ENCODE data around the gene MICU2. TPM values are rescaled to one million over a fixed set of nuclear protein-coding genes. Genes with fewer than 3 reads are reported as not detected.

Gene MICU2
- total and polyA plus RNA-seq, 4 experiments from 2014 or later = 39.8 to 56.6 (median 48.1) TPM

GRCh38 chr13:21550918-21551317 lies 53.1 kb downstream of the MICU2 start:
- Mint-ChIP-seq H3K4me3 (no peak overlapping the region), H3K27me3 (no peaks in the 10 kb centered on the region), H3K4me1 (peaks cover 16 to 40% (median 20%) of the 10 kb centered on the region in 4 donors), H3K9me3 (peaks cover 0 to 9% (median 0%) of the 10 kb centered on the region in 8 donors), H3K27ac (peak overlapping the region in 1 of 7 donors; percentile 1), H3K36me3 (peaks cover 29 to 34% of the 10 kb centered on the region in 2 donors)
- Histone ChIP-seq H3K4me1 (ENCODE audit: insufficient read depth, low read length) (peaks cover 6% of the 10 kb centered on the region), H3K27ac (ENCODE audit: low read depth, low read length) (no peak overlapping the region), H3K27me3 (ENCODE audit: insufficient read depth, low read length) (no peaks in the 10 kb centered on the region), H3K36me3 (ENCODE audit: insufficient read depth, low read length) (no peaks in the 10 kb centered on the region), H3K9me3 (ENCODE audit: control insufficient read depth in 1 of 2, low read length in 2 of 2) (no peaks in the 10 kb centered on the region), H3K4me3 (ENCODE audit: low read length in 2 of 2) (no peak overlapping the region)
- ChIA-PET CTCF (ENCODE audit: partially characterized antibody) (no interaction called here), POLR2A (ENCODE audit: partially characterized antibody) (no interaction called here)
- intact Hi-C loops (cut with micrococcal nuclease) = no loop called here
- DNase-seq = no peak

DNA sequence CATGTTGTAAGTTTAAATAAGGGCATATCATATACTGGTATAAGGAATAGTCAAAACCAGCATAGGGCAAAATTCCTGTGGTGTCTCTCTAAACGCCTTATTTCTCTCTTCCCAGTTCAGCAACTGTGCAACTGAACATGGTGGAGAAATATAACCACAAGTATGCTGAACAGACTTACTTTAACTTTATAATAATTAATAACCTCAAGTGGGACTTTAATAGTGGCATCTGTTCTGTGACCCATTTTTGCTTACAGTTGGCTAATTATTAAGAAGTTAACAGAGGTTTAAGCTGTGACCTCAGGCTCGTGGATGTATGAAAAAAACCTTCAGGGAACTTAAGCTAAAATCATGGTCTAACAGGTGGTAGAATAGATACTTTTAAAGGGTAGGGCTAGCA lies 54.3 kb downstream of the MICU2 start:
- intact Hi-C loops (cut with micrococcal nuclease) = no loop called here
- ChIA-PET CTCF (ENCODE audit: partially characterized antibody) (interaction anchor here (1.1 kb wide), 1 partner anchor 8 kb away, joined by 3 read pairs; no protein-coding TSS in a partner anchor), POLR2A (ENCODE audit: partially characterized antibody) (no interaction called here)
- no peak for DNase-seq
- Histone ChIP-seq H3K4me3 (ENCODE audit: low read length in 2 of 2) (no peak overlapping the region), H3K36me3 (ENCODE audit: insufficient read depth, low read length) (no peaks in the 10 kb centered on the region), H3K27me3 (ENCODE audit: insufficient read depth, low read length) (no peaks in the 10 kb centered on the region), H3K4me1 (ENCODE audit: insufficient read depth, low read length) (peaks cover 6% of the 10 kb centered on the region), H3K9me3 (ENCODE audit: control insufficient read depth in 1 of 2, low read length in 2 of 2) (no peaks in the 10 kb centered on the region), H3K27ac (ENCODE audit: low read depth, low read length) (no peak overlapping the region)
- no peak overlapping the region for H3K27ac Mint-ChIP-seq
- peaks cover 0 to 9% (median 0%) of the 10 kb centered on the region in 8 donors for H3K9me3 Mint-ChIP-seq
- H3K4me3 Mint-ChIP-seq = no peak overlapping the region
- peaks cover 20 to 44% (median 25%) of the 10 kb centered on the region in 4 donors for H3K4me1 Mint-ChIP-seq
- H3K36me3 Mint-ChIP-seq = peaks cover 33% of the 10 kb centered on the region in 2 donors
- H3K27me3 Mint-ChIP-seq = no peaks in the 10 kb centered on the region

- no peaks in the 10 kb centered on the region for H3K27me3 Mint-ChIP-seq
- DNase-seq = no peak
- no peaks in the 10 kb centered on the region for H3K9me3 ChIP-seq (ENCODE audit: control insufficient read depth in 1 of 2, low read length in 2 of 2)
- peaks cover 30 to 31% of the 10 kb centered on the region in 2 donors for H3K36me3 Mint-ChIP-seq
- H3K27ac ChIP-seq (ENCODE audit: low read depth, low read length) = no peak overlapping the region
- peaks cover 6% of the 10 kb centered on the region for H3K4me1 ChIP-seq (ENCODE audit: insufficient read depth, low read length)
- peaks cover 26 to 48% (median 31%) of the 10 kb centered on the region in 4 donors for H3K4me1 Mint-ChIP-seq
- intact Hi-C loops (cut with micrococcal nuclease) = no loop called here
- POLR2A ChIA-PET (ENCODE audit: partially characterized antibody) = no interaction called here
- no peak overlapping the region for H3K4me3 Mint-ChIP-seq
- H3K27me3 ChIP-seq (ENCODE audit: insufficient read depth, low read length) = no peaks in the 10 kb centered on the region
- H3K27ac Mint-ChIP-seq = peak overlapping the region in 1 of 7 donors; percentile 32
- CTCF ChIA-PET (ENCODE audit: partially characterized antibody) = no interaction called here
- no peaks in the 10 kb centered on the region for H3K36me3 ChIP-seq (ENCODE audit: insufficient read depth, low read length)
- H3K9me3 Mint-ChIP-seq = peaks cover 0 to 7% (median 0%) of the 10 kb centered on the region in 8 donors
- H3K4me3 ChIP-seq (ENCODE audit: low read length in 2 of 2) = no peak overlapping the region
Measured at GRCh38 chr13:21548577-21548976, 55.4 kb downstream of the MICU2 start.

- no peaks in the 10 kb centered on the region for H3K27me3 Mint-ChIP-seq
- Histone ChIP-seq H3K4me1 (ENCODE audit: insufficient read depth, low read length) (peaks cover 6% of the 10 kb centered on the region), H3K9me3 (ENCODE audit: control insufficient read depth in 1 of 2, low read length in 2 of 2) (no peaks in the 10 kb centered on the region), H3K4me3 (ENCODE audit: low read length in 2 of 2) (no peak overlapping the region), H3K36me3 (ENCODE audit: insufficient read depth, low read length) (no peaks in the 10 kb centered on the region), H3K27me3 (ENCODE audit: insufficient read depth, low read length) (no peaks in the 10 kb centered on the region), H3K27ac (ENCODE audit: low read depth, low read length) (no peak overlapping the region)
- ChIA-PET CTCF (ENCODE audit: partially characterized antibody) (interaction anchor here (0.6 to 1.6 kb wide), 3 partner anchors 10 to 556 kb away, joined by 3 to 4 read pairs (median 3); no protein-coding TSS in a partner anchor), POLR2A (ENCODE audit: partially characterized antibody) (no interaction called here)
- peaks cover 23 to 24% of the 10 kb centered on the region in 2 donors for H3K36me3 Mint-ChIP-seq
- DNase-seq = no peak
- intact Hi-C loops (cut with micrococcal nuclease) = no loop called here
- no peak overlapping the region for H3K4me3 Mint-ChIP-seq
- H3K4me1 Mint-ChIP-seq = peaks cover 30 to 55% (median 38%) of the 10 kb centered on the region in 4 donors
- peak overlapping the region in 3 of 7 donors; percentile 4 to 83 (median 7) for H3K27ac Mint-ChIP-seq
- H3K9me3 Mint-ChIP-seq = no peaks in the 10 kb centered on the region
Measured at GRCh38 chr13:21546372-21546771, 57.6 kb downstream of the MICU2 start.

DNA sequence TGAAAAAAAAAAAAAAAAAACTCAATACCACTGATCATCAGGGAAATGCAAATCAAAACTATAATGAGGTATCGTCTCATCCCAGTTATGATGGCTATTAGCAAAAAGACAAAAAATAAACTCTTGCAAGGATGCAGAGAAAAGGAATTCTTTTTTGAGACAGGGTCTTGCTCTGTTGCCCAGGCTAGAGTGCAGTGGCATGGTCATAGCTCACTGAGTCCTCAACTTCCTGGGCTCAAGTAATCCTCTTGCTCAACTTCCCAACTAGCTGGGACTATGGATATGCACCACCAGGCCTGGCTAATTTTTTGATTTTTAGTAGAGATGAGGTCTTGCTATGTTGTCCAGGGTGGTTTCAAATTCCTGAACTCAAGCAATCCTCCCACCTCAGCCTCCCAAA lies 59.5 kb downstream of the MICU2 start:
- CTCF ChIA-PET (ENCODE audit: partially characterized antibody) = no interaction called here
- Mint-ChIP-seq H3K36me3 (peaks cover 23 to 24% of the 10 kb centered on the region in 2 donors), H3K4me3 (no peak overlapping the region)

DNA sequence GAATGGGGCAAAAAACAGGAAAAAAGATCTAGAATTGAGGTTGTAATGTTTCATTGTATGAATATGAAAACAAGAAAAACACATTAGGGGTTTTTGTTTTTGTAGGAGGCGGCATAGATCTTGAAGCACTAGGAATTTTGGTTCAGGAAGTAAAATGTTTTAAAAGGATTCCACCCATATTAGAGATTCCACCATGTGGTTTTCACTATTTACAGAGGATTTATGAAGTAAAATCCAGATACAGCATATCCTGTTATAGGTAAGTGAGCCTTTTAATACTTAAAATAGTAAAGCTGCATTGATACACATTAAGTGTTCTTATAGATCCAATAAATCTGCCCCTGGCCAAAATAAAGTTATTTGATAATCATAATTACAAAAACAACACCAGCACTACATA lies 61.4 kb downstream of the MICU2 start:
- Histone ChIP-seq H3K36me3 (ENCODE audit: insufficient read depth, low read length) (no peaks in the 10 kb centered on the region), H3K9me3 (ENCODE audit: control insufficient read depth in 1 of 2, low read length in 2 of 2) (no peaks in the 10 kb centered on the region), H3K4me3 (ENCODE audit: low read length in 2 of 2) (no peak overlapping the region), H3K4me1 (ENCODE audit: insufficient read depth, low read length) (peaks cover 3% of the 10 kb centered on the region), H3K27me3 (ENCODE audit: insufficient read depth, low read length) (no peaks in the 10 kb centered on the region), H3K27ac (ENCODE audit: low read depth, low read length) (no peak overlapping the region)
- no peak for DNase-seq
- no peaks in the 10 kb centered on the region for H3K27me3 Mint-ChIP-seq
- H3K4me1 Mint-ChIP-seq = peaks cover 24 to 46% (median 35%) of the 10 kb centered on the region in 4 donors
- intact Hi-C loops (cut with micrococcal nuclease) = loop anchor here (1.0 kb wide), 1 partner anchor 10 kb away; no protein-coding TSS in a partner anchor
- ChIA-PET POLR2A (ENCODE audit: partially characterized antibody) (no interaction called here), CTCF (ENCODE audit: partially characterized antibody) (no interaction called here)
- H3K27ac Mint-ChIP-seq = no peak overlapping the region
- no peak overlapping the region for H3K4me3 Mint-ChIP-seq
- no peaks in the 10 kb centered on the region for H3K9me3 Mint-ChIP-seq
- H3K36me3 Mint-ChIP-seq = peaks cover 38 to 40% of the 10 kb centered on the region in 2 donors

More for the DNA sequence above, 59.5 kb downstream of the MICU2 start:
- H3K9me3 ChIP-seq (ENCODE audit: control insufficient read depth in 1 of 2, low read length in 2 of 2) = no peaks in the 10 kb centered on the region
- H3K27me3 Mint-ChIP-seq = no peaks in the 10 kb centered on the region
- peaks cover 23 to 47% (median 35%) of the 10 kb centered on the region in 4 donors for H3K4me1 Mint-ChIP-seq
- H3K27ac Mint-ChIP-seq = peak overlapping the region in 1 of 7 donors; percentile 32
- intact Hi-C loops (cut with micrococcal nuclease) = no loop called here
- POLR2A ChIA-PET (ENCODE audit: partially characterized antibody) = no interaction called here
- no peaks in the 10 kb centered on the region for H3K27me3 ChIP-seq (ENCODE audit: insufficient read depth, low read length)
- no peaks in the 10 kb centered on the region for H3K36me3 ChIP-seq (ENCODE audit: insufficient read depth, low read length)
- H3K4me1 ChIP-seq (ENCODE audit: insufficient read depth, low read length) = peaks cover 6% of the 10 kb centered on the region
- H3K4me3 ChIP-seq (ENCODE audit: low read length in 2 of 2) = no peak overlapping the region
- no peaks in the 10 kb centered on the region for H3K9me3 Mint-ChIP-seq
- no peak overlapping the region for H3K27ac ChIP-seq (ENCODE audit: low read depth, low read length)
- no peak for DNase-seq

- intact Hi-C loops (cut with micrococcal nuclease) = loop anchor here (1.0 kb wide), 1 partner anchor 10 kb away; no protein-coding TSS in a partner anchor
- Histone ChIP-seq H3K4me3 (ENCODE audit: low read length in 2 of 2) (no peak overlapping the region), H3K9me3 (ENCODE audit: control insufficient read depth in 1 of 2, low read length in 2 of 2) (no peaks in the 10 kb centered on the region), H3K36me3 (ENCODE audit: insufficient read depth, low read length) (no peaks in the 10 kb centered on the region), H3K27me3 (ENCODE audit: insufficient read depth, low read length) (no peaks in the 10 kb centered on the region), H3K27ac (ENCODE audit: low read depth, low read length) (no peak overlapping the region), H3K4me1 (ENCODE audit: insufficient read depth, low read length) (no peaks in the 10 kb centered on the region)
- H3K4me1 Mint-ChIP-seq = peaks cover 24 to 40% (median 33%) of the 10 kb centered on the region in 4 donors
- no peak for DNase-seq
- no peaks in the 10 kb centered on the region for H3K9me3 Mint-ChIP-seq
- H3K27ac Mint-ChIP-seq = no peak overlapping the region
- no peak overlapping the region for H3K4me3 Mint-ChIP-seq
- POLR2A ChIA-PET (ENCODE audit: partially characterized antibody) = no interaction called here
- peaks cover 36 to 41% of the 10 kb centered on the region in 2 donors for H3K36me3 Mint-ChIP-seq
- H3K27me3 Mint-ChIP-seq = no peaks in the 10 kb centered on the region
- CTCF ChIA-PET (ENCODE audit: partially characterized antibody) = no interaction called here
Measured at GRCh38 chr13:21541980-21542379, 62.0 kb downstream of the MICU2 start.
